NCI-H460 (cell line): ENCODE measurements around the gene VRK2. TPM values are rescaled to one million over a fixed set of nuclear protein-coding genes. Genes with fewer than 3 reads are reported as not detected.

Source experiments
- DNase-seq: peaks from one replicate; pipeline ENCODE4 v3.0.0-alpha.2; 2016; ENCODE audit warnings: low read depth; ENCODE audit errors: extremely low read depth
- polyA plus RNA-seq: library from polyadenylated mRNA; depleted of rRNA; stranded (reverse); fragments of >200 nt; gene quantifications from 2 replicates; pipeline ENCODE4 v1.2.3, GENCODE V29; 2014; cell fraction: nucleus; rRNA removed
- total RNA-seq: library from RNA; depleted of rRNA; stranded (reverse); fragments of >200 nt; shearing (Covaris generic); gene quantifications from 2 replicates; pipeline ENCODE4 v1.2.3, GENCODE V29; 2014; rRNA removed

Gene VRK2
- 38.7 and 48.4 TPM in 2 replicates for total RNA-seq
- 16.9 and 23.9 TPM in 2 replicates for polyA plus RNA-seq

- DNase-seq: peak; percentile 84
These were observed at the start of gene VRK2 for GRCh38 chr2:58046585-58047372. Gene VRK2 (plus strand): TSS chr2:58046806. CDS start chr2:58048832, 2,026 bp downstream.

- DNase-seq: no peak
These were observed 40.2 kb upstream of the VRK2 start for GRCh38 chr2:58006256-58006951.

- DNase-seq: no peak
These were observed 39.7 kb upstream of the VRK2 start for GRCh38 chr2:58006952-58007284.

GRCh38 chr2:58010599-58010998 lies 36.0 kb upstream of the VRK2 start:
- DNase-seq: no peak

GRCh38 chr2:58019229-58019628 lies 27.4 kb upstream of the VRK2 start:
- no peak for DNase-seq

GRCh38 chr2:58025150-58025933 lies 21.3 kb upstream of the VRK2 start:
- no peak for DNase-seq

GRCh38 chr2:58027029-58027428 lies 19.6 kb upstream of the VRK2 start:
- no peak for DNase-seq

- no peak for DNase-seq
These were observed 15.8 kb upstream of the VRK2 start for GRCh38 chr2:58030771-58031170.

GRCh38 chr2:58032016-58032763 lies 14.4 kb upstream of the VRK2 start:
- DNase-seq: no peak

GRCh38 chr2:58032764-58033080 lies 13.9 kb upstream of the VRK2 start:
- DNase-seq: no peak

GRCh38 chr2:58033530-58033929 lies 13.1 kb upstream of the VRK2 start:
- no peak for DNase-seq

GRCh38 chr2:58035352-58035751 lies 11.3 kb upstream of the VRK2 start:
- DNase-seq: no peak

GRCh38 chr2:58039170-58039611 lies 7.4 kb upstream of the VRK2 start:
- DNase-seq: no peak

- DNase-seq: peak; percentile 34
These were observed 4.1 kb upstream of the VRK2 start for GRCh38 chr2:58042486-58042970.

- no peak for DNase-seq
These were observed 2.5 kb upstream of the VRK2 start for GRCh38 chr2:58044145-58044544.

- DNase-seq: no peak
These were observed 849 bp upstream of the VRK2 start for GRCh38 chr2:58045580-58046334.

- no peak for DNase-seq
These were observed 346 bp upstream of the VRK2 start for GRCh38 chr2:58046335-58046584.

GRCh38 chr2:58047373-58047935 lies 848 bp downstream of the VRK2 start:
- peak; percentile 28 for DNase-seq

- no peak for DNase-seq
These were observed 1.4 kb downstream of the VRK2 start for GRCh38 chr2:58047961-58048360.

GRCh38 chr2:58051445-58051844 lies 4.8 kb downstream of the VRK2 start:
- no peak for DNase-seq
